Ishikawa (cell line): Measurements from ENCODE around the gene MOB2.

Source experiments
- CEBPB ChIP-seq: IDR thresholded peaks from 2 replicates; pipeline ENCODE4 v1.6.1; 2012
- CREB1 ChIP-seq: IDR thresholded peaks from 2 replicates; pipeline ENCODE4 v1.6.1; 2012; ENCODE audit warnings: low read depth
- EGR1 ChIP-seq: IDR thresholded peaks from 2 replicates; pipeline ENCODE4 v1.6.1; 2012
- EP300 ChIP-seq: IDR thresholded peaks from 2 replicates; pipeline ENCODE4 v1.6.1; 2012; ENCODE audit warnings: borderline replicate concordance
- FOXM1 ChIP-seq: IDR thresholded peaks from 2 replicates; pipeline ENCODE4 v1.6.1; 2012; ENCODE audit warnings: low read depth, borderline replicate concordance
- NFIC ChIP-seq: IDR thresholded peaks from 2 replicates; pipeline ENCODE4 v1.6.1; 2012
- RAD21 ChIP-seq: IDR thresholded peaks from 2 replicates; pipeline ENCODE4 v1.6.1; 2012; ENCODE audit warnings: low read depth
- TAF1 ChIP-seq: IDR thresholded peaks from 2 replicates; pipeline ENCODE4 v1.6.1; 2012; ENCODE audit warnings: low read depth, mild to moderate bottlenecking
- TCF12 ChIP-seq: IDR thresholded peaks from 2 replicates; pipeline ENCODE4 v1.6.1; 2012; ENCODE audit warnings: low read depth
- TEAD4 ChIP-seq: IDR thresholded peaks from 2 replicates; pipeline ENCODE4 v1.6.1; 2012
- YY1 ChIP-seq: IDR thresholded peaks from 2 replicates; pipeline ENCODE4 v1.6.1; 2012; ENCODE audit warnings: low read depth
- ZBTB7A ChIP-seq: IDR thresholded peaks from 2 replicates; pipeline ENCODE4 v1.6.1; 2012; ENCODE audit warnings: low read depth
- TF ChIP-seq, protein P1 (sequence below): IDR thresholded peaks from 2 replicates; pipeline ENCODE4 v1.6.1; 2012
- TF ChIP-seq, protein P2 (sequence below): IDR thresholded peaks from 2 replicates; pipeline ENCODE4 v1.6.1; 2012; ENCODE audit warnings: low read depth, mild to moderate bottlenecking
- TF ChIP-seq, protein P3 (sequence below): IDR thresholded peaks from 2 replicates; pipeline ENCODE4 v1.6.1; 2012

The MOB2 gene

DNA sequence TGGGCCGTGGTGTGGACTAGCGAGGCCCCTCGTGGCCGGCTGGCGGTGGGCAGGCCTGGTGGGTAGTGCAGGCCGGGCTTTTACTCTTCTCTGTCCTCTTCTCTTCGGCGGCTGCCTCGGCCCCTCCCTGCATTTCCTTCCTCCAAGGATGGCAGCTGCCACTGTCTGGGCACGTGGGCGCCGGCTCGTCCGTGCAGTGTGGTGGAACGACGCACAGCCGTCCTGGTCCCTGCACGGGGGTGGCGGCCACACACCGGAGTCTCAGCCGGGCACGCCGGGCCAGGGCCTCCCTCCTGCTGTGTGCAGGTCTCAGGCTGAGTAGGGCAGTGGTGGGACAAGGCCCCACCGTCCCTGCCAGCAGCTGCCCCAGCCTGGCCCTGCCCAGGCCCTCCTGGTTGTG lies 37.7 kb downstream of the MOB2 start:
- TF ChIP-seq RAD21: no peak
- TF ChIP-seq NFIC: no peak
- no peak for TF ChIP-seq TAF1
- no peak for TF ChIP-seq YY1

DNA sequence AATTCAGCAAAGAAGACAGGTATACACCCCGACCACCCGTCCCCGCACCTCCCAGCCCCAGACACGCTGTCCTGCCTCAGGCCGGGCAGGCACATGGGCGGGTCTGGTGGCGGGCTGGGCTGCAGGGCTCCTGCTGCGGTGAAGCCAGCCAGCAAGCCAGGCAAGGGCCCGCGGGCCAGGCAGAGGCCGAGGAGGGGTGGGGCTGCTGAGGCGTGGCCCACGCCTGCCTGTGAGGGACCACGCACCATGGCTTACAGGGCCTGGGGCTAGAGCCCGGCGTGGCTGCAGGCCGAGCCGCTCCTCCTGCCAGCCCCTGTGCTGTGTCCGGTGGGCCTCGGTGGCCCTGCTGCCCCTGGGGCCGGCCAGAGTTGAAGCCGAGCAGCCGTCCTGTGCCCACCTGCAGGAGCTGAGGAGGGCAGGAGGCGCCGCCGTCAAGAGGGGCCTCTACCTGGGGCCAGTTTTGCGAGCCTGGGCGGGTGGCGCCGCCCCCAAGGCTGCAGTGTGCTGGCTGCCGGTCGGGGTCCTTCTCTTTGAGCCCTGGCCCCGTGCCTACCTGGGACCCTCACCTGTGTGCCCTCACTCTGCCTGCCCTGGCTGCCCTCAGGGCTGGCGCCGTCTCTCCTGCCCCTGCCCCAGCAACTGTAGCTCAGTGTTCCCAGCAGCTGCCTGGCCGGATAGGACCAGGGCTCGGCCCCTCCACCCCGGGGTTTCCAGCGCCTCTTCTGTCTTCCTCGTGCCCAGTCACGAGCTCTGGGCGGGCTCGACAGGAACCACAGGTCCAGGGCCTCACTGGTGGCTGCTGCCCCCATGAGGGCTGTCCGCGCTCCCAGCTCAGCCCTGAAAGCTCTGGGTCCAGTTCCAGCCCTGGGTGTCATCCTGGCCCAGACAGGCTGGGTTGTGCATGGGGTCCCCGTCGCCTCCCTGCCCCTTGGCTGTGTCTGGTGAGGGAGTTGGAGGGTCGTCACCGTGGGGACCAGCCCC lies 38.4 kb downstream of the MOB2 start:
- TF ChIP-seq RAD21: 0 out of 2 replicates have a peak, but pooled peaks have one; percentile 5
- TF ChIP-seq, protein P1, sequence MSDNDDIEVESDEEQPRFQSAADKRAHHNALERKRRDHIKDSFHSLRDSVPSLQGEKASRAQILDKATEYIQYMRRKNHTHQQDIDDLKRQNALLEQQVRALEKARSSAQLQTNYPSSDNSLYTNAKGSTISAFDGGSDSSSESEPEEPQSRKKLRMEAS: no peak
- TF ChIP-seq, protein P2, sequence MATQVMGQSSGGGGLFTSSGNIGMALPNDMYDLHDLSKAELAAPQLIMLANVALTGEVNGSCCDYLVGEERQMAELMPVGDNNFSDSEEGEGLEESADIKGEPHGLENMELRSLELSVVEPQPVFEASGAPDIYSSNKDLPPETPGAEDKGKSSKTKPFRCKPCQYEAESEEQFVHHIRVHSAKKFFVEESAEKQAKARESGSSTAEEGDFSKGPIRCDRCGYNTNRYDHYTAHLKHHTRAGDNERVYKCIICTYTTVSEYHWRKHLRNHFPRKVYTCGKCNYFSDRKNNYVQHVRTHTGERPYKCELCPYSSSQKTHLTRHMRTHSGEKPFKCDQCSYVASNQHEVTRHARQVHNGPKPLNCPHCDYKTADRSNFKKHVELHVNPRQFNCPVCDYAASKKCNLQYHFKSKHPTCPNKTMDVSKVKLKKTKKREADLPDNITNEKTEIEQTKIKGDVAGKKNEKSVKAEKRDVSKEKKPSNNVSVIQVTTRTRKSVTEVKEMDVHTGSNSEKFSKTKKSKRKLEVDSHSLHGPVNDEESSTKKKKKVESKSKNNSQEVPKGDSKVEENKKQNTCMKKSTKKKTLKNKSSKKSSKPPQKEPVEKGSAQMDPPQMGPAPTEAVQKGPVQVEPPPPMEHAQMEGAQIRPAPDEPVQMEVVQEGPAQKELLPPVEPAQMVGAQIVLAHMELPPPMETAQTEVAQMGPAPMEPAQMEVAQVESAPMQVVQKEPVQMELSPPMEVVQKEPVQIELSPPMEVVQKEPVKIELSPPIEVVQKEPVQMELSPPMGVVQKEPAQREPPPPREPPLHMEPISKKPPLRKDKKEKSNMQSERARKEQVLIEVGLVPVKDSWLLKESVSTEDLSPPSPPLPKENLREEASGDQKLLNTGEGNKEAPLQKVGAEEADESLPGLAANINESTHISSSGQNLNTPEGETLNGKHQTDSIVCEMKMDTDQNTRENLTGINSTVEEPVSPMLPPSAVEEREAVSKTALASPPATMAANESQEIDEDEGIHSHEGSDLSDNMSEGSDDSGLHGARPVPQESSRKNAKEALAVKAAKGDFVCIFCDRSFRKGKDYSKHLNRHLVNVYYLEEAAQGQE: no peak

DNA sequence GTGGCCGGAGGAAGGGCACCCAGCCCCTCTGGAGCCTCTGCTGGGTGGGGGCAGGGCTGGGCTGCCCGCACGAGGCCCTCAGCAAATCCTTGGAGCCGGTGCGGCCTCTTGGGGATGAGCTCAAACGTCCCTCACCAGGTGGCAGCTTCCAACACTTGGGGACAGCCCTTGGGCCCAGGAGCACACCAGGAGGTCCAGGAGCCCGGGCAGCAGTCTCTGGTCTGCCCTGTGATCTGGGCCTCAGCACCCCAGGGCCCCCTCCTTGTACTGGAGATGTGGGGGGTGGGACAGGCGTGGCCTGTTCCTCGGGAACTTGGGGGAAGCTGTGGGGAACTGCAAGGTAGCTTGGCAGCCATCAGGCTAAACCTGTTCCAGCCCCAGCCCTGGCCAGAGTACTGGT lies 40.0 kb downstream of the MOB2 start:
- TF ChIP-seq, protein P1: no peak
- TF ChIP-seq FOXM1: no peak
- TF ChIP-seq, protein P2: no peak
- TF ChIP-seq YY1: no peak
- TF ChIP-seq EP300: no peak
- TF ChIP-seq, protein P3, sequence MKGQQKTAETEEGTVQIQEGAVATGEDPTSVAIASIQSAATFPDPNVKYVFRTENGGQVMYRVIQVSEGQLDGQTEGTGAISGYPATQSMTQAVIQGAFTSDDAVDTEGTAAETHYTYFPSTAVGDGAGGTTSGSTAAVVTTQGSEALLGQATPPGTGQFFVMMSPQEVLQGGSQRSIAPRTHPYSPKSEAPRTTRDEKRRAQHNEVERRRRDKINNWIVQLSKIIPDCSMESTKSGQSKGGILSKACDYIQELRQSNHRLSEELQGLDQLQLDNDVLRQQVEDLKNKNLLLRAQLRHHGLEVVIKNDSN: no peak
- no peak for TF ChIP-seq EGR1
- no peak for TF ChIP-seq CREB1
- TF ChIP-seq NFIC: no peak
- TF ChIP-seq TAF1: no peak
- no peak for TF ChIP-seq TEAD4

DNA sequence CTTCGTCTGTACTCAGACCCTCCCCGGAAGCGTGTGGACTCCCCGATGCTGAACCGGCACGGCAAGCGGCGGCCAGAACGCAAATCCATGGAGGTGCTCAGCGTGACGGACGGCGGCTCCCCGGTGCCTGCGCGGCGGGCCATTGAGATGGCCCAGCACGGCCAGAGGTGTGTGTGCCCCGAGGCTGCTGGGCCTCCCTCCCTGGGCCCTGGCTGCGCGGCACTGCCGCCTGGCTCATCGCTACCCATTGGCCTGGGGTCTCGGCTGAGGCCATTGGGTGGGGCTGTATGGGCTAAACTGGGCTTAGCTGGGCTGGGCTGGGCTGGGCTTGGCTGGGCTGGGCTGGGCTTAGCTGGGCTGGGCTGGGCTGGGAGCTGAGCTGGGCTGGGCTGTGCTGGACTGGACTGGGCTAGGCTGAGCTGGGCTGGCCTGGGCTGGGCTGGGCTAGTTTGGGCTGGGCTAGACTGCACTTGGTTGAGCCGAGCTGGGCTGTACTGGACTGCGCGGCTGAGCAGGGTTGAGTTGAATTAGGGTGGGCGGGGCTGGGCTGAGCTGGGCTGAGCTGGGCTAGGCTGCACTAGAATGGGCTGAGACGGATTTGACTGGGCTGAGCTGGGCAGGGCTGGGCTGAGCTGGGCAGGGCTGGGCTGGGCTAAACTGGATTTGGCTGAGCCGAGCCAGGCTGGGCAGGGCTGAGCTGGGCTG lies 40.7 kb downstream of the MOB2 start:
- TF ChIP-seq NFIC (no peak), FOXM1 (no peak), EGR1 (no peak), YY1 (no peak), EP300 (no peak), ZBTB7A (no peak), CREB1 (no peak), RAD21 (no peak), TCF12 (no peak), TAF1 (no peak), CEBPB (no peak), TEAD4 (no peak)
- TF ChIP-seq, protein P3: no peak
- TF ChIP-seq, protein P1: no peak
- TF ChIP-seq, protein P2: no peak
